HEK293 (cell line): ENCODE data around the gene IRF3.

Source experiments
- CTCF ChIP-seq: fragments of 450-650 bp; formaldehyde crosslinking; IDR thresholded peaks from 2 replicates; pipeline ENCODE4 v1.5.1; 2016; ENCODE audit warnings: missing biosample characterization, missing genetic modification characterization
- HOXA7 ChIP-seq: sonication (generic); formaldehyde crosslinking; IDR thresholded peaks from 2 replicates; pipeline ENCODE4 v1.8.1; 2022; ENCODE audit warnings: missing genetic modification reagents, borderline replicate concordance
- MZF1 ChIP-seq: fragments of 450-650 bp; formaldehyde crosslinking; IDR thresholded peaks from 2 replicates; pipeline ENCODE4 v1.5.1; 2017; ENCODE audit warnings: missing biosample characterization, missing genetic modification characterization, borderline replicate concordance
- REST ChIP-seq: fragments of 450-650 bp; formaldehyde crosslinking; IDR thresholded peaks from 2 replicates; pipeline ENCODE4 v1.5.1; 2016; ENCODE audit warnings: missing biosample characterization, missing genetic modification characterization
- ZNF221 ChIP-seq: fragments of 450-650 bp; formaldehyde crosslinking; IDR thresholded peaks from 2 replicates; pipeline ENCODE4 v1.5.1; 2017; ENCODE audit warnings: missing biosample characterization, missing genetic modification characterization, borderline replicate concordance
- ZNF626 ChIP-seq: fragments of 450-650 bp; sonication (Bioruptor Pico); formaldehyde crosslinking; IDR thresholded peaks from 2 replicates; pipeline ENCODE4 v1.5.1; 2018; ENCODE audit warnings: missing biosample characterization, missing genetic modification characterization, inconsistent platforms

- TF ChIP-seq CTCF (tag by site-specific recombination) (0 out of 2 replicates have a peak, but pooled peaks have one; percentile 32), REST (no peak), HOXA7 (CRISPR knock-in tag) (no peak), ZNF221 (no peak), MZF1 (tag by site-specific recombination) (no peak), ZNF626 (tag by site-specific recombination) (no peak)
Observed at GRCh38 chr19:49642492-49643035, 23.1 kb downstream of the IRF3 start.
